HG03442 (cell line): ENCODE measurements around the gene HCRTR1.

ENCODE experiments used
- ATAC-seq: cut with Tn5 transposase; IDR thresholded peaks from one replicate; pipeline ENCODE4 v1.9.1; 2021; ENCODE audit warnings: mild to moderate bottlenecking, moderate library complexity; ENCODE audit not compliant: unreplicated experiment

HCRTR1 gene

DNA sequence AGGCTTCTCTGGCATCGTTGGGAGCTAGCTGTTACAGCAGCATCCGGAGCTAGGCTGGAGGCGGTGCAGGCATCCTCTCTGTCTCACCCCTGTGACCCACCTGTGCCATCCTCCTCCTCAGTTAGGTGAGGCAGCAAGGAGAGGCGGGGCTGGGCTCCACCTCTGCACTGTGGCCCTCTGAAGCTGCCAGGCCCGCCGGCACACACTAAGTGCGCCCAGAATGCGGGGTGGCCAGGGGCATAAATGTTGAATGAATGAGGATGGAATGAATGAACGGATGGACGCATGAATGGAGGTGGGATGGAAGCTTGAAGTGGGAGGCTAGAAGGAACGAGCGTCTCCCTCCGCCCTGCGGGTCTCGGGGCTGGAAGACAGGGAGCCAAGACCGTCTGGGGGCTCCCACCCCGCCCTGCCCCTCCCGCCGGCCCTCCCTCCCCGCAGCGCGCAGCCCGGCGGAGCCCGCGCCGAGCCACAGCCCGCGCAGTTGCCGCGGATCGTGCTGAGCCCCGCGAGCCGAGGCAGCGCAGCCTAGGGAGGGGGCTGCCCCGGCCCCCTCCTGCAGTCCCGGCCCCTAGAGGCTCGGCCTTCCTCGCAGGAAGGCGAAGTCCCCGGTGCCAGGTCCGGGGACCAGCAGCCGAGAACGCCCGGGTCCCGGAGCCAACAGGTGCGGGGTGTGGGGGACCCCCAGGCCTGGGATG, at the start of gene HCRTR1:
Gene HCRTR1, plus strand, starts transcription at position 472 of the 698 bp plus-strand sequence. CDS start 1,504 bp downstream, outside the sequence.
- ATAC-seq: no peak

DNA sequence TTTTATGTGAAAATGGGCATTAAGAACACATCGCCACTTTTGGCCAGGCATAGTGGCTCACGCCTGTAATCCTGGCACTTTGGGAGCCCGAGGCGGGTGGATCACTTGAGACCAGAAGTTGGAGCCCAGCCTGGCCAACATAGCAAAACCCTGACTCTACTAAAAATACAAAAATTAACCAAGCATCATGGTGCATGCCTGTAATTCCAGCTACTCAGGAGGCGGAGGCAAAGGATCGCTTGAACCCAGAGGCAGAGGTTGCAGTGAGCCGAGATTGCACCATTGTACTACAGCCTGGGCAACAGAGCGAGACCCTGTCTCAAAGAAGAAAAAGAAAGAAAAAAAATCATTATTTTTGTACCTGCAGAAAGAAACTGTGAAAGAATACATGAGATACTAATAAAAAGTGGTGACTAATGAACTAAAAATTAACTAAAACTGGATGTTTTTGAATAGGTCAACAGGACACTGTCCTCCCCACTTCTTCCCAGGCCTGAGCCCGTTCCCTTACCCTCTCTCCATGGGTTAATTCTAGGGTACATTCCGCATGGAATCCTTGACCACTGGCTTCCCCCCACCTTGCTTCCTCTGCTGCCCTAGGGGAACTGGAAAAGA, 49.4 kb upstream of the HCRTR1 start:
- ATAC-seq: no peak

GRCh38 chr1:31568895-31569595, 48.4 kb upstream of the HCRTR1 start:
- no peak for ATAC-seq

DNA sequence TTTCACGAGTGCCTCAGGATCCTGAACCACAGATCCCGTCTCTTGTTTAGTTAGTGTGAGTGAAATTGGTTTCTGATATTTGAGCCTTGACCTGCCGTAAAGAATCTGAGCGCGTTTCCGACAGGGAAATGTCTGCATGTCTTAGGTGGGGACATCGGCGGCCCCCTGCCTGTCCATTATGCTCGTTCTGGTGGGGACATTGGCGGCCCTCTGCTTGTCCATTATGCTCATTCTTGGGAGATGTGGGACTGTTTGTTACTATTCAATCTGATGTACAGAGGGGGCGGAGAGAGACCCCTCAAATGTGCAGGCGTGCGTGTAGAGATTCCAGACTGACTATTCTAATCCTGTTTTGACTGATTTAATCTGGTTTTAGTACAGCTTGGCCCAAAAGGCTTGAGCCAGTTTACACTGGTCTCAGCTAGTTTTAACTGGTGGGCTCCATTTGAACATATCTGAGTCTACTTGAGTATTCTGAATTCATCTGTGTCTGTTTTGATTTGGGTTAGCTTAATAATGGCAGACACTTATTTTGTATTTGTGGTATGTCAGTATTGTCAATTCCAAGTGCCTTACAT, 47.8 kb upstream of the HCRTR1 start:
- no peak for ATAC-seq

- no peak for ATAC-seq
Measured at GRCh38 chr1:31570228-31570627, 47.3 kb upstream of the HCRTR1 start.

- ATAC-seq: no peak
Measured at GRCh38 chr1:31570906-31571305, 46.6 kb upstream of the HCRTR1 start.

GRCh38 chr1:31571340-31572295, 45.9 kb upstream of the HCRTR1 start:
- ATAC-seq: no peak

- no peak for ATAC-seq
Measured at GRCh38 chr1:31572323-31573104, 45.0 kb upstream of the HCRTR1 start.

DNA sequence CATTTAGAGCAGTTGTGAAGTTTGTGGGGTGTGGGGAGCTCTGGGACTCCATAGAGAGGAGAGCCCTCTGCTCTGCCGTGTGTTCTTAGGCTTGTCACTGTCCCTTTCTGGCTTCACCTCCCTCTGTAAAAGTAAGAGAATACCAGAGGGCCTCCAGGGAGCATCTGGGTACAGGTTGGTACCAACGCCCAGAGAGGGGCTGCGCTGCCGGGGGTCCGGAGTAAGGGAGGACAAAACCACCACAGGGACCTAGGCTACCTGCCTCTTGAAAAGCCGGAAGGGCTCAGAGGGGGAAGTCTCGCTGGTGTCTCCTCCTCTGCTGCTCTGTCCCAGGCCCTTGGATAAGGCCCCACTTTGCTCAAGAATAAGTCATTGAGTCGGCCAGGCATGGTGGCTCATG, 44.2 kb upstream of the HCRTR1 start:
- no peak for ATAC-seq

GRCh38 chr1:31574749-31575368, 42.6 kb upstream of the HCRTR1 start:
- ATAC-seq: no peak

DNA sequence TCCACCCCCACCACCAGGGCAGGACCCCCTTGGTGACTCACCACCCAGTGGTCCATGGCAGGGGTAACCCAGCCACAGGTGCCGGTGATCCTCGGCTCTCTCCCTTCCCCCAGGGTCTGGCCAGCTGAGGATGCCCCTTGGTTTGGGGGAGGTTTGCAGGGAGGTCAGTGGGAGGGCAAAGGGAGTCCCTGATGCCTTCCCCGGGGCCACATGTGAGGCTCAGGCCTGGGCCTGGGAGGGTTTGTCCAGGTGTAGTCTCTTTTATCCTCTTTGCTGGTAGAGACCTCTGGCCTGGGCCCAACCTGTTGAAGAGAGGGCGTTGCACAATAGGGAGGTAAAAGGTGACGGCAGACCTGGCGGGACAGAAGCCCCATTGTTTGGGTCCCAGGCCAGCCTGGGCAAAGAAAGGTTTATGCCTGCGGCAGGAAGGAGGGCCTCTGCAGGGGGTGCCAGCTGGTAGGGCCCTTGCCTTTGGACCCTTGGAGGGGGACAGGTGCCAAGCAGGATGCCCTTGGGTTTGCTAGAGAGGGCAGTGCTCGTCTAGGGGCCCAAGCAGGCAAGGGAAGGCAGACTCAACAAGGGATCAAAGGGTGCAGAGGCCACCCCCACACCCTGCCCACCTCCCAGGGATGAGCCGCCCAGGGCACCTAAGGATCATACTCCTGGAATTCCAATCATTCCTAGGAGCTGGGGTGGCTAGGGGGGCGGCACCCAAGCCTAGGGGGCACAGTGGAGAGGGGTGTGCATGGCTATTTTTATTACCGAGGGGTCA, 41.9 kb upstream of the HCRTR1 start:
- ATAC-seq: no peak

DNA sequence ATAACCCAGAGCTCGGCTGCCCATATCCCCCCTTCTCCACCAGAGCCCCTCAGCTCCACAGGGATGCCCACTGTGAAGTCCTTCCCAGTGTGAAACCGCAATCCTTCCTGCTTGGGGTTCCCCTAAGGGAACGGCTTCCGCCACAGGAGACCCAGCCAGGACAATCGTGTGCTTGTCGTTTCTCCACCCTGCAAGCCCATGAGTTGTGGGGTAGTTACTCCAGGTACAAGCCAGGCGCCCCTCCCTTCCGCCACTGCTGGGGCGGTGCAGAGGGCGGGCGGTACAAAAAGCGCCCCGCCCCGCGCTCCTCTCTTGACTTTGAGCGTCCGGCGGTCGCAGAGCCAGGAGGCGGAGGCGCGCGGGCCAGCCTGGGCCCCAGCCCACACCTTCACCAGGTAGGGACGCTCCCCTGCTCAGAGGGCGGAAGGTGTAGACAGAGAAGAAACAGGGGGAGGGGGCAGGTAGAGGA, 41.3 kb upstream of the HCRTR1 start, which contains the start of gene TINAGL1:
Gene TINAGL1, plus strand, starts transcription at position 315 of the 469 bp plus-strand sequence. CDS start 634 bp downstream, outside the sequence.
- no peak for ATAC-seq

DNA sequence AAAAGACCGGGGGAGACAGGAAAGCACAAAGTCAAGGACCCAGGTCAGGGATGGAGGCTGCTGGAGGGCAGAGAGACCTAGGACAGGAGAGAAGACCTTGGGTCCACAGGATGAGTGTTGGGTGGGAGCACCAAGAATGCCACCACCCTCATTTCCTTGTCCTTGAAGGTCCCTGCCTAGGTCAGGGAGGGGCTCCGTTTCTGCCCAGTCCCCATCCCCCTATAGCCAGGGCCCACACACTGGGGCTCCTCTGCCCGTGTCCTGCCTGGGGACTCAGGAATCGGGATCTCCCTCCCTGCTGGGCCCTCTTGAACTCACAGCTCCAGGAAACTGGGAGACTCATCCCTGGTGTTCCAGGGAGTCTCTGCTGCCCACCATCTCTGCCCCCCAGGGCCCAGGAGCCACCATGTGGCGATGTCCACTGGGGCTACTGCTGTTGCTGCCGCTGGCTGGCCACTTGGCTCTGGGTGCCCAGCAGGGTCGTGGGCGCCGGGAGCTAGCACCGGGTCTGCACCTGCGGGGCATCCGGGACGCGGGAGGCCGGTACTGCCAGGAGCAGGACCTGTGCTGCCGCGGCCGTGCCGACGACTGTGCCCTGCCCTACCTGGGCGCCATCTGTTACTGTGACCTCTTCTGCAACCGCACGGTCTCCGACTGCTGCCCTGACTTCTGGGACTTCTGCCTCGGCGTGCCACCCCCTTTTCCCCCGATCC, 40.6 kb upstream of the HCRTR1 start:
- ATAC-seq: no peak

- ATAC-seq: no peak
Measured at GRCh38 chr1:31577515-31578192, 39.8 kb upstream of the HCRTR1 start.

DNA sequence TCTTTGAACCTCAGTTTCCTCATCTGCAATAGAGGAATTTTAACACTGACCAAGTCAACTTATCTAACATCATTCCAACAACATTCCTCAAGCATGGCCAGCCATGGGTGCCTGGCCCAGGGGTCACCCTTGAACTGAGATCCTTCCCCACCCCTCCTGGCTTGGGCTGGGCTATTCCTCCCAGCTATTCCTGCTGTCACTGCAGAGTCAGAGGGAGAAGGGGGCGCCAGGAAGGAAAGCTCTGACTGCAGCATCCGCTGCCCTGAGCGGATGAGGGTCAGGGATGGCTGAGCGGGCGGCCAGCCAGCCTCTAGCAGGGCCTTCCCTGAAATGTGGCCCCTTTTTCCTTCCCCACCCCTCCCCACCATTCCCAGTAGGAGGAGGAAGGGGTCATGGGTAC, 38.1 kb upstream of the HCRTR1 start:
- no peak for ATAC-seq

DNA sequence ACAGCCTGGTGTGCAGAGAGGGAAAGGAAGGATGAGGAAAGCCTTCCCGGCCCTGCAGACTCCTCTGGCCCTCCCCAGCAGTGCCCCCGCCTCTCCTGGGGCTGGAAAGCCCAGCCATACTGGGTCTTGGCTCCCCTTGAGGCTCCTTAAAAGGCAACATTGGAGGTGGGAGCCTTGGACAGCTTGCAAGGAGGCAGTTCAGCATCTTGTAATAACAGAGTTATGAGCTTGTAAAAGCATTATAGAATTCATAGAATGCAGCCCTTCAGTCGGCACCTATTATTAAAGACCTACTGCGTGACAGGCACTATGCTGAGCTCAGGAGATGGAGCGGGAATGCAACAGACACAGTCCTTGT, 37.0 kb upstream of the HCRTR1 start:
- ATAC-seq: no peak

GRCh38 chr1:31580891-31581603, 36.4 kb upstream of the HCRTR1 start:
- no peak for ATAC-seq
